DOHH2 (cell line): ENCODE measurements around the gene WNT3.

Experiments used
- CTCF ChIP-seq: fragments of 200-600 bp; sonication (generic); IDR thresholded peaks from one replicate; pipeline ENCODE4 v1.5.1; 2014; ENCODE audit warnings: antibody characterized with exemption, mild to moderate bottlenecking, low read depth, low read length; ENCODE audit not compliant: poor library complexity, severe bottlenecking
- EZH2phosphoT487 ChIP-seq: fragments of 200-600 bp; sonication (generic); IDR thresholded peaks from 2 replicates; pipeline ENCODE4 v1.6.1; 2017; ENCODE audit warnings: borderline replicate concordance, mild to moderate bottlenecking, antibody characterized with exemption, low read length, moderate library complexity, mixed read lengths

DNA sequence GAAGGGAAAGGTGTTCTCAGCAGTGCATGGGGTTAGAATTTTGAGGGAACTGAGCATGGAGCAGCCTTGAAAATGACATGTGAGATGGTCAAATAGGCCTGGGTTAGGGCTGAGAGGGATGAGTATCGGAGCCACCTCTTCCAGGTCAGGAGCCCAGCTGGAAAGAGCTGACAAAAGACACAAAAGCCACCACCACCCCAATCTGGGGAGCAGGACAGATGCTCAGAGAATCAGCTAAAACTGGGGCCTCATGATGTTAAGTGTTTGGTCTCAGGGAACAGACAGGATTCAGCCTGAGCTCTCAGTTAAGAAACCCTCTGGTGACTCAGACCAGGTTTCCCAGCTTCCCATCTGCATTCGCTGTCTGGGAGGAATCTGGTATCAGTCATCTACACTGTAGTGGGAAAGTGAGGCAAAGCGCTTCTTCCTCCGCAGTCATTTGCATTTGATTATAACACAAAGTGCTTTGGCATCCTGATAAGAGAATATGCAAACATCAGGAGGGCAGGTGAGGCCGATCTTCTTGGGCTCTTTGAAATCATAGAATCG, 35.5 kb upstream of the WNT3 start:
- no peak for TF ChIP-seq CTCF
- TF ChIP-seq EZH2phosphoT487 = no peak
